ENCODE results near the gene STX4. TPM values are rescaled to one million over a fixed set of nuclear protein-coding genes. Genes with fewer than 3 reads are reported as not detected.

STX4 gene
- polyA plus RNA-seq, 1 donor (not counting 4 experiments of a cell fraction or from before 2014, with no cell fraction given), result 43.6 TPM

- Histone ChIP-seq H3K9me1 (ENCODE audit: control insufficient read depth, extremely low read depth, insufficient read depth, low read length) (peaks cover under 1% of the 10 kb centered on the region), H3K36me3 (ENCODE audit: control insufficient read depth in 2 of 2, extremely low read depth in 1 of 2, insufficient read depth in 2 of 2, low read length in 2 of 2) (no peaks in the 10 kb centered on the region), H3K4me2 (ENCODE audit: control insufficient read depth, extremely low read depth, insufficient read depth, low read depth, low read length) (no peak overlapping the region), H3K9ac (ENCODE audit: control insufficient read depth, extremely low read depth, insufficient read depth, low read length) (no peak overlapping the region), H3K79me2 (ENCODE audit: control insufficient read depth, insufficient read depth, low read length) (no peaks in the 10 kb centered on the region), H3K27ac (ENCODE audit: control insufficient read depth, insufficient read depth, low read length) (no peak overlapping the region), H3K9me3 (ENCODE audit: control insufficient read depth, low read depth, low read length) (no peaks in the 10 kb centered on the region), H3K27me3 (ENCODE audit: control insufficient read depth, extremely low read depth, insufficient read depth, low read length) (peaks cover 19% of the 10 kb centered on the region), H4K20me1 (ENCODE audit: control insufficient read depth, extremely low read depth, insufficient read depth, low read length) (no peaks in the 10 kb centered on the region), H2AFZ (ENCODE audit: control insufficient read depth, low read length) (no peak overlapping the region), H3K4me1 (ENCODE audit: control insufficient read depth, extremely low read depth, insufficient read depth, low read length) (peaks cover 14% of the 10 kb centered on the region), H3K4me3 (ENCODE audit: control insufficient read depth in 2 of 3, extremely low read depth in 1 of 3, insufficient read depth in 2 of 3, low read depth in 1 of 3, low read length in 3 of 3) (no peak overlapping the region)
- TF ChIP-seq CTCF (optimal IDR thresholded peaks at IDR 0.05 in 1 of 3, IDR thresholded peaks at IDR 0.05 in 1 of 3, conservative IDR thresholded peaks at IDR 0.05 in 1 of 3; ENCODE audit: extremely low read depth in 1 of 3, insufficient read depth in 2 of 3, low read length in 3 of 3), result no peak
- no peak for TF ChIP-seq EZH2 (IDR thresholded peaks at IDR 0.05; ENCODE audit: low read length)
- FAIRE-seq, result no peak
- dilution Hi-C loops (cut with MboI; ENCODE audit: extremely low pct_ligation_motif_present, low sequenced_read_pairs), result no loop called here
- no peak for DNase-seq (ENCODE audit: low read depth, low spot score)
Observed at GRCh38 chr16:31006589-31006988, 26.8 kb upstream of the STX4 start.

- Histone ChIP-seq H3K4me2 (ENCODE audit: control insufficient read depth, extremely low read depth, insufficient read depth, low read depth, low read length) (no peak overlapping the region), H3K9ac (ENCODE audit: control insufficient read depth, extremely low read depth, insufficient read depth, low read length) (no peak overlapping the region), H2AFZ (ENCODE audit: control insufficient read depth, low read length) (no peak overlapping the region), H3K4me3 (ENCODE audit: control insufficient read depth in 2 of 3, extremely low read depth in 1 of 3, insufficient read depth in 2 of 3, low read depth in 1 of 3, low read length in 3 of 3) (no peak overlapping the region), H3K27me3 (ENCODE audit: control insufficient read depth, extremely low read depth, insufficient read depth, low read length) (peaks cover 28% of the 10 kb centered on the region), H4K20me1 (ENCODE audit: control insufficient read depth, extremely low read depth, insufficient read depth, low read length) (no peaks in the 10 kb centered on the region), H3K4me1 (ENCODE audit: control insufficient read depth, extremely low read depth, insufficient read depth, low read length) (peaks cover 3% of the 10 kb centered on the region), H3K9me3 (ENCODE audit: control insufficient read depth, low read depth, low read length) (no peaks in the 10 kb centered on the region), H3K36me3 (ENCODE audit: control insufficient read depth in 2 of 2, extremely low read depth in 1 of 2, insufficient read depth in 2 of 2, low read length in 2 of 2) (no peaks in the 10 kb centered on the region), H3K27ac (ENCODE audit: control insufficient read depth, insufficient read depth, low read length) (no peak overlapping the region), H3K79me2 (ENCODE audit: control insufficient read depth, insufficient read depth, low read length) (no peaks in the 10 kb centered on the region), H3K9me1 (ENCODE audit: control insufficient read depth, extremely low read depth, insufficient read depth, low read length) (no peaks in the 10 kb centered on the region)
- TF ChIP-seq EZH2 (IDR thresholded peaks at IDR 0.05; ENCODE audit: low read length) (no peak), CTCF (optimal IDR thresholded peaks at IDR 0.05 in 1 of 3, IDR thresholded peaks at IDR 0.05 in 1 of 3, conservative IDR thresholded peaks at IDR 0.05 in 1 of 3; ENCODE audit: extremely low read depth in 1 of 3, insufficient read depth in 2 of 3, low read length in 3 of 3) (no peak)
- FAIRE-seq, result no peak
- dilution Hi-C loops (cut with MboI; ENCODE audit: extremely low pct_ligation_motif_present, low sequenced_read_pairs), result no loop called here
- DNase-seq (ENCODE audit: low read depth, low spot score), result no peak
Observed at GRCh38 chr16:31007684-31008083, 25.7 kb upstream of the STX4 start.
